Measurements from ENCODE around the gene ADCY5.

ADCY5 gene

DNA sequence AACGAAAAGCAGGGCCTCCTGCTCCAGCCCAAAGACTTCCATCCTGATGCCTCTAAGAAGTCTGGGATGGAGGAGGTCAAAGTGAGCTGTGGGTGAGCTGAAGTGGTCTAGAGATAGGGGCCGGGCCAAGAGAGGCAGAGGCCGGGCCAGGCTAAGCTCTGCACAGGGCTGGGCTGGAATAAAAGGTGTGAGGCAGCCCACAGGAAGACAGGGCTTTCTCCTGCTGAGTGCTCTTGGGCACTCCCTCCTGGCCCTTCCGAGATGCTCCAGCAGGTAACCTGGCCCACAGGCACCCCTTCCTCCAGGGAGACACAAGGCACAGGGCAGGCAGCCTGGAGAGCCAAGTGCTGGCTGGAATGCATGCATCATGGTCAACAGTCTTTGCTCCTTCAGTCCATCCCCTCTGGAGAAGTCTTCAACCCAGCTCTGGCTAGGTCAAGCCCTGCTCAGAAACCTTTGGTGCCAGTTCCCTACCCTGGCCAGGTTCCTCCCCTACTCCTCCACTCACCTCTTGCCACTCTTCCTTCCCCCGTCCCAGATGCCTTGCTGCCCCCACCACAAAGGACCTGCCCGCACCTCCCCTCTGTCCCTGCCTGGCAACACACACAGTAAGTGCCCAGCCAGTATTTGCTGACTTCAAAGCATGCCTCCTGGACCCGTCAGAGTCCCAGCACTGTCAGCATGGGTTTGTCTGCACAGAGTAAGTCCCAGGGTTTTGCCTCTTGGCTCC lies 153.6 kb downstream of the ADCY5 start:
- no peak overlapping the region for H3K4me3 ChIP-seq (ENCODE audit: control insufficient read depth, low read depth, low read length)
- DNase-seq (ENCODE audit: low read depth), result no peak
- TF ChIP-seq, protein P1, sequence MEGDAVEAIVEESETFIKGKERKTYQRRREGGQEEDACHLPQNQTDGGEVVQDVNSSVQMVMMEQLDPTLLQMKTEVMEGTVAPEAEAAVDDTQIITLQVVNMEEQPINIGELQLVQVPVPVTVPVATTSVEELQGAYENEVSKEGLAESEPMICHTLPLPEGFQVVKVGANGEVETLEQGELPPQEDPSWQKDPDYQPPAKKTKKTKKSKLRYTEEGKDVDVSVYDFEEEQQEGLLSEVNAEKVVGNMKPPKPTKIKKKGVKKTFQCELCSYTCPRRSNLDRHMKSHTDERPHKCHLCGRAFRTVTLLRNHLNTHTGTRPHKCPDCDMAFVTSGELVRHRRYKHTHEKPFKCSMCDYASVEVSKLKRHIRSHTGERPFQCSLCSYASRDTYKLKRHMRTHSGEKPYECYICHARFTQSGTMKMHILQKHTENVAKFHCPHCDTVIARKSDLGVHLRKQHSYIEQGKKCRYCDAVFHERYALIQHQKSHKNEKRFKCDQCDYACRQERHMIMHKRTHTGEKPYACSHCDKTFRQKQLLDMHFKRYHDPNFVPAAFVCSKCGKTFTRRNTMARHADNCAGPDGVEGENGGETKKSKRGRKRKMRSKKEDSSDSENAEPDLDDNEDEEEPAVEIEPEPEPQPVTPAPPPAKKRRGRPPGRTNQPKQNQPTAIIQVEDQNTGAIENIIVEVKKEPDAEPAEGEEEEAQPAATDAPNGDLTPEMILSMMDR (IDR thresholded peaks at IDR 0.05; ENCODE audit: control insufficient read depth, insufficient read depth, low read depth, low read length, missing control alignments), result no peak

DNA sequence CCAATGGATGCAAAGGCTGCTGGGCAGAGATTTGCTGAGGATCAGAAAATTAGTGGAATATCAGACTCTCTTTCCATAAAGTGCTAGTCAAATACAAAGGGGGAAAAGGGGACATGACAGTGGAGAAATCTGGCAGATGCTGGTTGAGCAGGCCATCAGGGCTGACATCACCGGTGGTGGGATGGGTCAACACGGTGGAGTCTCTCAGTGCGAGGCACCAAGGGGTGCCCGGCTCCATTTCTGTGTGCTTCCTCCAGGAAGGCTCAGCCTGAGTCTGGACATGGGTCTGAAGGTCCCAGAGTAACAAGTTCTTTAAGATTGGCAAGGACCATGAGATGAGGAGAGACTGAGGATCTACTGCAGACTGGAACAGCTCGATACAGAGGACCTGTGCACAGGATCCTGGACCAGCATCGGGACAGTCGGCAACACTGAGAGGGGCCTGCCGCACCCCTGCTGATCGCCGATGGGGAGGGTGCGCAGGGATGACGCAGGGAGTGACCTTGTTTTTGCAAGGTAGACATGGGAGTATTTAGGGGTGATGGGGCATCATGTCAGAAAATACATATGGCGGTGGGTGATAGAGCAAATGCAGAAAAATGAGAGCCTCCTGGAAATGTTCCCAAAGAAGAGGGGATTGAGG lies 154.5 kb downstream of the ADCY5 start:
- DNase-seq (ENCODE audit: low read depth), result no peak
- TF ChIP-seq, protein P1 (IDR thresholded peaks at IDR 0.05; ENCODE audit: control insufficient read depth, insufficient read depth, low read depth, low read length, missing control alignments), result no peak
- no peak overlapping the region for H3K4me3 ChIP-seq (ENCODE audit: control insufficient read depth, low read depth, low read length)

DNA sequence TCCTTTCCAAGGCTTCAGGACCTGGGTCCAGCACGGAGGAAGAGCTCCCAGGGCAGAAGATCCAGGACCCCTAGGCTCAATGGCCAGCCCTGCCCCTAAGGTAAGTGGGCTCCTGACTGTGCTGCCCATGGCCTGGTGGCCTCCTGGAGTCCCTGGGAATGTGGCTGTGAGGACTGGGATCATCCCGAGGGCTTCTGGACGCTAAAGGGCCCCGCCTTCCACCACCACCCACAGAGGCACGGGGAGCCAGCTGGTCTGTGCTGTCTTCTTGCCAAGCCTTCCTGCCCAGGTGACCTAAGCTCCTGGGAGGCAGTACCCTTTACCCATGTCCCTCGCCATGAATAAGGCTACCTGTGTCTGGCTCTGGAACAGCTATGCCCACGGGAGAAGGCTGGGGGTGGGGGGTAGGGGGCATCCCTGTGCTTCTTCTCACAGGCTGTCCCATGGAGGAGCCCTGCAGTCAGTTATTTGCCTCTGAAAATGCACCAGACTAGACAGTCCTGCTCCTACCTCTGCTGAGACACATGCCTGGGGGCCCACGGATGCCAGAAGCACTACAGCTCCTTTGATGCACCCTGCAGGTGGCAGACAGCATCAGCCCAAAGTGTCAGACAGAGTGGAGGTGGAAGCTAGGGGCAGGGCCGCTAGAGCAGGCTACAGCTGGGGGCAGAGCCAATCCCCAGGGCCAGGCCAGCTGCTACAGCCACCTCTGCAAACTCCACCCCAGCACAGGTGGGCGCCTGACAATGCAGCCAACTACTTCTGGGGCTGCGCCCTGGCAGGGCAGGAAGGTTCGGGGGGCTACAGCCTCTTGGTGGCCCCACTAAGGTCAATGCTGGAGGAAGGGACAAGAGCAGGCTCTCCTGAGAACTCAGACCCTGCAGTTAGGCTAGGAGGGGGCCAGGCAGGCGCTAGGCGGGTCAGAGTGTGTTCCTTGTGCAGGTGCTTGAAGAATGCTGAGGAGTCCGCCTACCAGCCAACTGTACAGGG lies 156.3 kb downstream of the ADCY5 start:
- TF ChIP-seq, protein P1 (IDR thresholded peaks at IDR 0.05; ENCODE audit: control insufficient read depth, insufficient read depth, low read depth, low read length, missing control alignments), result no peak
- DNase-seq (ENCODE audit: low read depth), result no peak
- H3K4me3 ChIP-seq (ENCODE audit: control insufficient read depth, low read depth, low read length), result no peak overlapping the region

DNA sequence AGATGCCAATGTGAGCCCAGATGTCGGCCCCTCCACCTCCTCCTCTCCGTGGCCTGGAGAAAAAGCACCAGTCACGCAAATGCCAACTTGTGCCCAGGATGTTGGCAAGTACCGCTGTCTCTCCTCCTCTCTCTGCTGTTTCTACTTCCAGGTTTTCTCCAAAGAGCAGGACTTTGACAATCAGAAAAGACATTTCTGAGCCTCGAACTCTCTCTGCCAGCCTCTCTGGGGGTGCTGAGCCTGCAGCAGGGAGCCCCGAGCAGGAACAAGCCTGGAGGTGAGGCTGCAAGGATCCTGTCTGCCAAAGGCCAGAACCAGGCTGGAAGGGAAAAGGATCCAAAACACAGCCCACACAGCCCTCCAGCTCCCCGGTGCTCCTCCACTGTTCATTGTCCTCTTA lies 157.5 kb downstream of the ADCY5 start:
- no peak overlapping the region for H3K4me3 ChIP-seq (ENCODE audit: control insufficient read depth, low read depth, low read length)
- TF ChIP-seq, protein P1 (IDR thresholded peaks at IDR 0.05; ENCODE audit: control insufficient read depth, insufficient read depth, low read depth, low read length, missing control alignments), result no peak
- no peak for DNase-seq (ENCODE audit: low read depth)

DNA sequence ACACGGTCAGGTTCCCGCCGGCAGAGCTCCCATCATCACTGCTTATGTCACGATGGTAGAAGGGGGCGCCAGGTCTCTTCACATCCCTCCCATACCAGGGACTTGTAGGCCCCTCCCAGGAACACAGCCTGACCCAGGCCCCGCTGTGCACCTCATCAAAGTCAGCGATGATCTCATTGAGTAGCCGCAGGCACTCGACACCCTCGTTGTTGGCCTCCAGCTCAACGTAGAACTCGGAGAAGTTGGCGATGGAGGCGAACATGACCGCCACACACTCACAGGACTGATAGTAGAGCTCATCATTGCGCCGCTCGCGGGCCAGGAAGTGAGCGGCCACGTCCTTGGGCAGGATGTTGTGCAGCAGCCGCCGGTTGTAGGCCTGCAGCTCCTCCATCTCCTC lies 157.9 kb downstream of the ADCY5 start:
- H3K4me3 ChIP-seq (ENCODE audit: control insufficient read depth, low read depth, low read length), result no peak overlapping the region
- TF ChIP-seq, protein P1 (IDR thresholded peaks at IDR 0.05; ENCODE audit: control insufficient read depth, insufficient read depth, low read depth, low read length, missing control alignments), result no peak
- DNase-seq (ENCODE audit: low read depth), result no peak

Measured in AG09309 (cell line).